Hepatocyte (in vitro differentiated cells): ENCODE results near the gene TSPAN4.

ENCODE experiments used
- EZH2 ChIP-seq: fragments of 200-600 bp; sonication (generic); IDR thresholded peaks from 2 replicates; pipeline ENCODE4 v1.6.1; 2016; ENCODE audit warnings: antibody characterized with exemption, mild to moderate bottlenecking, borderline replicate concordance
- EZH2phosphoT487 ChIP-seq: fragments of 200-600 bp; sonication (generic); IDR thresholded peaks from one replicate; pipeline ENCODE4 v1.6.1; 2018; ENCODE audit warnings: antibody characterized with exemption, mild to moderate bottlenecking, low read depth, moderate library complexity; ENCODE audit not compliant: unreplicated experiment, severe bottlenecking
- TF ChIP-seq, protein P1 (sequence below): fragments of 200-600 bp; sonication (generic); IDR thresholded peaks from 2 replicates; pipeline ENCODE4 v1.5.1; 2016; ENCODE audit warnings: antibody characterized with exemption, mild to moderate bottlenecking; ENCODE audit not compliant: poor library complexity

DNA sequence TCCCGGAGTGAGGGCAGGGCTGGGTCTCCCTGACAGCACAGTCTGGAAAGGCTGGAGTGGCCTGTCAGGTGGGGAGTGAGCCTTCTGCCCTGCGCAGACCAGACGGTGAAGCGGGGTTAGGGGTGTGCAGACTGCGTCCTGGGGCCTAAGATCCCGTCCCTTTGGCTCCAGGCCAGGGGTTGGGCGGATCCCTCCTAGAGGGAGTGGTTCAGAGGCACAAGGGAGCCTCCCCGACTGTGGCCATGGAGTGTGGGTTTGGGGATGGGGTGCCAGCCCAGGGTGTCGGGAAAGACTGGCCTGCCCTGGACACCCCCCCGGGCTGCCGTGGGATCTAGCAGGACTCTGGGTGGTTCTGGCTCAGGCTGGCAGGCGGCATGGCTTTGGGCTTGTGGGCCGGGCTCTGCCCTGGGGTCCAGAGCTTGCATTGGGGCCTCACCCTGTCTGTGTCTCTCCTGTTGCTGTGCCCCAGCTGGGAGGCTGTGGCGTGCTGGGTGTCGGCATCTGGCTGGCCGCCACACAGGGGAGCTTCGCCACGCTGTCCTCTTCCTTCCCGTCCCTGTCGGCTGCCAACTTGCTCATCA is 19.5 kb downstream of the TSPAN4 start:
- TF ChIP-seq EZH2phosphoT487: no peak
- TF ChIP-seq, protein P1, sequence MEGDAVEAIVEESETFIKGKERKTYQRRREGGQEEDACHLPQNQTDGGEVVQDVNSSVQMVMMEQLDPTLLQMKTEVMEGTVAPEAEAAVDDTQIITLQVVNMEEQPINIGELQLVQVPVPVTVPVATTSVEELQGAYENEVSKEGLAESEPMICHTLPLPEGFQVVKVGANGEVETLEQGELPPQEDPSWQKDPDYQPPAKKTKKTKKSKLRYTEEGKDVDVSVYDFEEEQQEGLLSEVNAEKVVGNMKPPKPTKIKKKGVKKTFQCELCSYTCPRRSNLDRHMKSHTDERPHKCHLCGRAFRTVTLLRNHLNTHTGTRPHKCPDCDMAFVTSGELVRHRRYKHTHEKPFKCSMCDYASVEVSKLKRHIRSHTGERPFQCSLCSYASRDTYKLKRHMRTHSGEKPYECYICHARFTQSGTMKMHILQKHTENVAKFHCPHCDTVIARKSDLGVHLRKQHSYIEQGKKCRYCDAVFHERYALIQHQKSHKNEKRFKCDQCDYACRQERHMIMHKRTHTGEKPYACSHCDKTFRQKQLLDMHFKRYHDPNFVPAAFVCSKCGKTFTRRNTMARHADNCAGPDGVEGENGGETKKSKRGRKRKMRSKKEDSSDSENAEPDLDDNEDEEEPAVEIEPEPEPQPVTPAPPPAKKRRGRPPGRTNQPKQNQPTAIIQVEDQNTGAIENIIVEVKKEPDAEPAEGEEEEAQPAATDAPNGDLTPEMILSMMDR: no peak
- TF ChIP-seq EZH2: no peak
